ENCODE measurements around the gene GREB1.

GREB1 gene

DNA sequence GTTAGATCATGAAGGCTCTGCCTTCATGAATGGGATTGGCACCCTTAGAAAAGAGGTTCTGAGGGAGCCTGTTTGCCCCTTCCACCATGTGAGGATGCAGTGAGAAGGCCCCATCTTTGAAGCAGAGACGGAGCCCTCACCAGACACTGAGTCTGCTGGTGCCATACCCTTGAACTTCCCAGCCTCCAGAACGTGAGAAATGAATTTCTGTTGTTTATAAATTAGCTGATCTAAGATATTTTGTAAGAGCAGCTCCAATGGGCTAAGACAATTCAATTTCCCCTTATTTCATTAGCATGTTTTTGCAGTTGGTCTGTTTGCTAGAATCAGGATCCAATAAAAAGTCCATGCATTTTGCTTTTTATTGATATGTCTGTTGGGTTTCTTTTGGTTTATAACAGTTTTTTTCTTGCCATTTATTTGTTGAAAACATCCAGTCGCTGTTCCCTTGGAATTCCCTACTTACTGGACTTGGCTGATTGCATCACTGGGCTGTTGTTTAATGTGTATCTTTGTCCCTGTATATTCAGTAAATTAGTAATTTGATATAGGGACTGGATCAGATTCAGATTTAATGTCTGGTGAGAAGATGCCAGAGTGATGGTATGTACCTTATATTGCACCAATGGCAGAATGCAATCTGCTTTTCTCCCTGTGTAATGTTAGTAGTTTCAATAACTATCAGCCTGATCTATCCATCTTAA is 24.0 kb upstream of the GREB1 start:
- DNase-seq = no peak

- DNase-seq = no peak
Observed at GRCh38 chr2:11512431-11512830, 21.4 kb upstream of the GREB1 start.

GRCh38 chr2:11513319-11513718 is 20.5 kb upstream of the GREB1 start:
- no peak for DNase-seq

DNA sequence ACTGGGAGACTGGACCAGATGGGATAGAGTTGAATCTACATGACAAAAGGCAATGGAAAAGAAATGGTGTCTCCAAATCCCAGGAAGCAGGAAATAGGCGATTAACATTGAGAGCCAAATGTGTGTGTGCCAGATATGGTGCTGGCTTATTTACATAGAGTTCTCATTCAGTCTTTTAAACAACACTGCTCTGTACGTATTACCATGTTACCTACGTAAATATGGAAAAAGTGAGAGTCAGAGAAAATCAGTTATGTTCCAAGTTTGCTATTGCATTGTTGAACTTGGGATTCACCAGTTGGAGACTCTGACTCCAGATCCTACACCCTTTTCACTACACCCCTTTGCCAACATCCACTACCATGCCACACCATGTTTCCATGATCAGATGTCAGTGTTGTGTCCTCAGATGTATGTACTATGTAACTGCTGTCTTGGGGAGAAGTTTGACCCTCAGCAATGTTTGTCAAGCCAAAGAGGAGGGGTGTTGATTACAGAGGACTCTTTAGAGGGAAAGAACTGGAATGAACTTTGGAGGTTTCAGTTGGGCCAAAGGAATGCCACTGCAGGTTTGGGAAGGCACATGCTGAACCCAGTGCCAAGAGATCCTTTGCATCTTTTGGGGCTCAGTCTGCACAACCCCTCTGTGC is 19.6 kb upstream of the GREB1 start:
- no peak for DNase-seq

- DNase-seq = no peak
Observed at GRCh38 chr2:11514904-11515303, 18.9 kb upstream of the GREB1 start.

GRCh38 chr2:11515490-11515981 is 18.3 kb upstream of the GREB1 start:
- no peak for DNase-seq

GRCh38 chr2:11516984-11517648 is 16.7 kb upstream of the GREB1 start:
- DNase-seq = no peak

DNA sequence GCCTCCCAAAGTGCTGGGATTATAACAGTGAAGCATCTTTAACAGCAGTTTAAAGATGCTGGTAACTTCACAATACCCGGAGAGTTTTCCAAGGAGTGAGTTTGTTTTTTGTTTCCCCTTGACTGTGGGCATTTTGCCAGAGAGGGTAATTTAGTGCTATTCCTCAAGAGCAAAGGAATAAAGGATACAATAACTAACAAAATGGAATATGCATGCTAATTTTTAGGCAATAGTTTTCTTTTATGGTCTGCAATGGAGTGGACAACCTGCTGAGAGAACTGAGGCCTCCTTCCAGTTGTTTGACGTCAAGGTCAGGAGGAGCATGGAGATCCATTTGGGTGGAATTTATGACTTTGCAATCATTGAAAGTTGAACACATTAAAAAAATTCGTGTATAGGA is 15.9 kb upstream of the GREB1 start:
- DNase-seq = no peak

- no peak for DNase-seq
Observed at GRCh38 chr2:11520092-11520693, 13.7 kb upstream of the GREB1 start.

DNA sequence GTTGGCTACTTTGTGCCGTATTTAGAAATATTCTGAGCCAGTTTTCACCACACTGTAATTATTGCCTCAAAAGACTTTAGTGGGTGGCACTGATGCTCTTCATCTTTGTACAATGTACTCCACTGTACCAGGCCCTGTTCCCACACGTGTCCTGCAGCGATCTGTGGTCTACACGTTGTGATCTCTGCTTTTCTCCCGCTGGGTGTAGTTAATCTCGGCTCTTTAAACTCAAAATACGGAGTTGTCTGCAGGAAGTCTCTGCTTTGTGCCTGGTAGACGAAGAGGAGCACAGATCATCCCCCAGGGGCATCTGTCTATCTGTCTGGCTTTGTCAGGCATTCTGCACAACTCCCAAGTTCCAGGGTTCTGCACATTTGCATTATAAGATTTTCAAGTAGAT is 12.1 kb upstream of the GREB1 start:
- DNase-seq = no peak

GRCh38 chr2:11524470-11524869 is 9.4 kb upstream of the GREB1 start:
- no peak for DNase-seq

DNA sequence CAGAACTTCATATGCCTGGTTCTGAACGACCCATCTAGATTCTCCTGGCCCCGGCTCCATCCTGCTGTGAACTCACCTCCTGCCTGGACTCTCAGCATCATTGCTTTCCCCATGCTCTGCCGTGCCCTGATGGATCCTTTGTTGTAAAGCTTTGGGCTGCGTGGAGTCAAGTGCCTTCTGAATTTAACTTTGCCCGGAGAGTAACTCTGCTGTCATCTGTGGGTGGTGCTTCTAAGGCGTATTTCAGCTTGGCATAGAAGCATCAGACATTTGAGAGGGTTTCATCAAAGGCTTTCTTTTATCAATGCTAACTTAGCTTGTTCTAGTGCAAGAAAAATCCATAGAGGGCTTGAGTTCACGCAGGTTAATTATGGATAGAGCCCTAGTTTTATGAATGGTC is 8.1 kb upstream of the GREB1 start:
- no peak for DNase-seq

DNA sequence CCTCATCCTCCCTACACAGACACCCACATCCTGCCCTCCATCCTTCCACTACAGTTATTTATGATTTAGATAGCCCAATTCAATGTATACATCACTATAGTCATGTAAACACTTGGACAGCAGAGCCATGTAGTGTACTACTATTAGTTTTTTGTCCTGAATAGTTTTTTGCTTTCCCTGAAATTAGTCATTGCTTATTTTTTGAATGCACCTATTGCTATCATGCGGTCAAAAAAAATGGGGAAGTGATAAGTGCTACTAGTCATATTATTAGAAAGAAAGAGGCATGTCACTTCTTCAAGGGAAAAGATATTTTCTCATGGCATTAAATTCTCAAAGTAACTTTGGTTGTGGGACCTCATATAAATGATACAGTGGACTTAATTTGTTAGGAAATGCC is 6.8 kb upstream of the GREB1 start:
- no peak for DNase-seq

DNA sequence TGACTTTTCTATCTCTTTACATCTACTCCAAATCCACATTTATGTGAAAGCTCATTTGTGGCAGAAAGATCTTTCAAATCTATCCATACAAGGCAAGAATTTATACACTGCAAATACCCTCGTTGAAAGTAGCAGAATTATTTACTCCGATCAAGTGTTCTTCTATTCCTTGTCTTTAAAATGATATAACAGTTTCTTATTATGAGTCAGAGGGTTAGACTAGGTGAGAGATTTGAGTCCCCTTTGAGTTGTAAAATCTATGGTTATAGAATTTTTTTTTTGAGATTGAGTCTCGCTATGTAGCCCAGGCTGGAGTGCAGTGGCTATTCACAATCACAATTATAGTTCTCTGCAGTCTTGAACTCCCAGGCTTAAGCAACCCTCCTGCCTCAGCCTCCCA is 5.6 kb upstream of the GREB1 start:
- DNase-seq = no peak

DNA sequence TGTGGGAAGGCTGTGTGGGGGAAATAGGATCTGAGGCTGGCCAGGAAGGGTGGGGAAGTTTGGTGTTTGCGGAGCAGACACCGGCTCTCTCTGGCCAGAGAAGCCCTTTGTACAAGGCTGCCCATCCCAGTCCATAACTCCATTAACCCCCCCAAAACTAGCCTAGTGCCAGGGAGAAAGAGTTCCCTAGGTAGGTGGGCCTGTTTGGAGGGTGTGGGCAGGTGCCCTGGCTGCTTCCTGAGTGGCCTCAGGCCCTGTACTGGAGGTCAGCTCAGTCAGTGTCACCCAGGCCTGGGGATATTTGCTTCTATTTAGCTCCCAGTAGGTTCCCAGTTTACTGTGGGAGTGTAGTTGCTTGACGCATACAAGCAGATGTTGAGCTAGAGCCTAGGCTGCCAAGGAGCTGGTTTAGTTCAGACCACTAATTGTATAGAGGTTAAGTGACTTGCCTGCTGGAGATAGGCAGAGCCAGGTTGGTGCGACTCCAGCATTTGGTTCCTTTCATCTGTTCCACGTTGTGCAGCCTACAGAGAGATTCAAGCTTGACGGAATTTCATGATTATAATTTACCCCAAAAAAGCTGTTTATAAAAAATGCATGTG is 2.9 kb upstream of the GREB1 start:
- DNase-seq = no peak

GRCh38 chr2:11532416-11533055 is 1.3 kb upstream of the GREB1 start:
- no peak for DNase-seq

GRCh38 chr2:11534071-11534745 is 363 bp downstream of the GREB1 start:
- DNase-seq = no peak

DNA sequence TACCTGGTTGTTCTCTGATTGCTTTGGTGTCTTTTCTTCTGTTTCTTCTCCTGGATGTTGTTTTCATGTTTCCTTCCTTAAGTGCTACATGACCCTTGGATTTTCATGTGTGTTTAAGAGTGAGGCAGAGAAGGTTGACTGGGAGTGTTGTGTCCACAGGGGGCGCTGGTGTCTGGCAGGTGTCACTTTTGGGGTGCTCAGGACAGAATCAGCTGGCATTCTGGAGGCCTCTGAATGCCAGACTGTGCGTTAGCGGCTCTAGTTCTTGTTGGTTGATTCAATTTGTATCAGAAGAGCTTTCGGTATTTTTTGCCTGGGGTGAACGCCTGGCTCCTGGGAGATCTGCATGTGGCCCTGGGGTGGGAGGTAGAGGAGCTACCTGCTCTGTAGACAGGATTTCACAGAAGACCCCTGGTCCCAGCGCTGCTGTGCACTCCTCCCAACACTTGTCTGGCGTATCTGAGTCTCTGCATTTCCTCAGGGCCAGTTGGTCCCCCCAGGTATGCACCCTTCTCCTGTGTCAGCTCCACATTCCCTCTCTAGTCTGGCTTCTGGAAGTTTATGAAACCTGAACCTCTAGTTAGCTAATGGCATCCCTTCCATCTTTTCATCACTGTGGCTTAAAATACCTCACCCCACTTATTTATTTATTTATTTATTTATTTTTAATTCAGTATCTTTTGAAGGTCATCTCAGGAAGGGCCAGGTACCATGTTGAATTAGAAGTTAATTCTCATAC is 1.1 kb downstream of the GREB1 start:
- DNase-seq = no peak

DNA sequence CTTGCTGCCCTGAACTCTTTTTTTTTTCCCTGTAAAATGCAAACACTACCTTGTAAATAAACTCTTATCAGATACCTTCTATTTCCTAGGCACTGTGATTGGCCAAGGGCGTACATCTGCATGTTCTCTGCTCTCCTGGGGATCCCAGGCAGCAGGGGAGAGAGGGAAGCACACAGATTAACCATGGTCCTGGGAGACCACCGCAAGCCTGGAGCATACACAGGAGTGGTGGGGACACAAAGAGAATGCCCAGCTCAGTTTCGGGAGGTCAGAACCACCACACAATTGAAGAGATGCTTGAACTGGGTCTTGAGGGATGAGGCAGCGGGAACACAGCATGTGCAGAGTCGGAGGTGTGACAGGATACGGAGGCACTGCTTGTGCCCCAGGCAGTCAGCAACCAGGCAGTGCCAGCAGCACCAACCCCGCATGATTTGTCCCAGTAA is 2.1 kb downstream of the GREB1 start:
- no peak for DNase-seq

DNA sequence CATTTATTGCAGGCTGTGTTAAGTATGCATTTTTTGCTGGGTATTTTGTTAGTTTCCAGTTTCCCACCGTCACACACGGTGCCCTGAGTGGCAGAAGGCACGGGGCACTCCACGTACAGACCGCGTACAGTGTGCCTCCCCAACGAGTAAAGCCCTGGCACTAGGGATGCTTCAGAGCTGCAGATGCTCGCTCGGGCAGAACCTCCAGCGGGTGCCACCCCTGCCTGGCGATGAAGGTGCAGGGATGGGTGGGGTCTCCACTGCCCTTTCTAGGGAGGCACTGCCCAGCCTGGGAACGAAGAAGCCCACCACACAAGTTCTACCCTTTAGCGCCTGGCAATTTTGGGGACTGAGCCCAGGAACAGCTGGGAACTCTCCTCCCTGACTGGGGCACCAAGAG is 4.1 kb downstream of the GREB1 start:
- DNase-seq = no peak

Data from CD4-positive, alpha-beta T cell treated with Interleukin-21 for 1 hour (primary cell).